HEK293 (cell line): Measurements from ENCODE around the gene HADHB.

Experiments used
- CTCF ChIA-PET: fragments of 350-600 bp; formaldehyde crosslinking; extraction: SDS; loops from one replicate; lab custom pipeline; 2021; ENCODE audit warnings: antibody characterized with exemption; lab: Yijun Ruan, JAX
- POLR2A ChIA-PET: fragments of 300-600 bp; formaldehyde crosslinking; extraction: SDS; loops from one replicate; lab custom pipeline; 2020; ENCODE audit warnings: antibody characterized with exemption, inconsistent platforms; lab: Yijun Ruan, JAX
- H3K27ac ChIP-seq: fragments of 200-500 bp; sonication (Bioruptor generic); 2 replicates; pipeline ENCODE4 v1.5.1; 2014; ENCODE audit warnings: low read depth, low read length, control low read depth, inconsistent platforms; ENCODE audit errors: extremely low read depth
- H3K36me3 ChIP-seq, 2 experiments: fragments of 200-500 bp in 1 of 2; sonication (Bioruptor generic) in 1 of 2; 1 replicate in 1 of 2; 2 replicates in 1 of 2; pipeline ENCODE4 v1.5.1; 2014 to 2017; ENCODE audit warnings: inconsistent platforms in 2 of 2, low read length in 2 of 2; ENCODE audit not compliant: control insufficient read depth in 2 of 2, insufficient read depth in 1 of 2
- H3K4me1 ChIP-seq: fragments of 200-500 bp; sonication (Bioruptor generic); 2 replicates; pipeline ENCODE4 v1.5.1; 2014; ENCODE audit warnings: mild to moderate bottlenecking, low read length, inconsistent platforms; ENCODE audit not compliant: control insufficient read depth, insufficient read depth
- H3K4me3 ChIP-seq: 2 replicates; pipeline ENCODE4 v1.5.1; 2011; ENCODE audit warnings: low read depth, mild to moderate bottlenecking, control low read depth, low read length, moderate library complexity
- H3K9me3 ChIP-seq: fragments of 200-500 bp; sonication (Bioruptor generic); 2 replicates; pipeline ENCODE4 v1.5.1; 2014; ENCODE audit warnings: low read depth, low read length, inconsistent platforms; ENCODE audit not compliant: control insufficient read depth, insufficient read depth
- MZF1 ChIP-seq: fragments of 450-650 bp; formaldehyde crosslinking; IDR thresholded peaks from 2 replicates; pipeline ENCODE4 v1.5.1; 2017; ENCODE audit warnings: missing biosample characterization, missing genetic modification characterization, borderline replicate concordance
- ZBTB8A ChIP-seq: fragments of 450-650 bp; formaldehyde crosslinking; IDR thresholded peaks from 2 replicates; pipeline ENCODE4 v1.5.1; 2016; ENCODE audit warnings: missing biosample characterization, missing genetic modification characterization
- ZNF155 ChIP-seq: fragments of 450-650 bp; formaldehyde crosslinking; IDR thresholded peaks from 2 replicates; pipeline ENCODE4 v1.5.1; 2016; ENCODE audit warnings: missing biosample characterization, missing genetic modification characterization
- ZNF214 ChIP-seq: fragments of 450-650 bp; formaldehyde crosslinking; IDR thresholded peaks from 2 replicates; pipeline ENCODE4 v1.5.1; 2017; ENCODE audit warnings: missing biosample characterization, mild to moderate bottlenecking, missing genetic modification characterization, borderline replicate concordance
- ZNF404 ChIP-seq: fragments of 450-650 bp; formaldehyde crosslinking; IDR thresholded peaks from 2 replicates; pipeline ENCODE4 v1.5.1; 2017; ENCODE audit warnings: missing biosample characterization, missing genetic modification characterization
- ZNF423 ChIP-seq: fragments of 450-650 bp; formaldehyde crosslinking; IDR thresholded peaks from 2 replicates; pipeline ENCODE4 v1.5.1; 2016; ENCODE audit warnings: missing biosample characterization, missing genetic modification characterization
- ZNF626 ChIP-seq: fragments of 450-650 bp; sonication (Bioruptor Pico); formaldehyde crosslinking; IDR thresholded peaks from 2 replicates; pipeline ENCODE4 v1.5.1; 2018; ENCODE audit warnings: missing biosample characterization, missing genetic modification characterization, inconsistent platforms
- ZNF76 ChIP-seq: fragments of 450-650 bp; formaldehyde crosslinking; IDR thresholded peaks from 2 replicates; pipeline ENCODE4; 2016; ENCODE audit warnings: low read depth, missing biosample characterization, missing genetic modification characterization, borderline replicate concordance
- TF ChIP-seq, protein P1 (sequence below): fragments of 450-650 bp; formaldehyde crosslinking; IDR thresholded peaks from 2 replicates; pipeline ENCODE4 v1.5.1; 2016; ENCODE audit warnings: missing biosample characterization, missing genetic modification characterization
- TF ChIP-seq, protein P2 (sequence below): fragments of 450-650 bp; formaldehyde crosslinking; IDR thresholded peaks from 2 replicates; pipeline ENCODE4 v1.5.1; 2016; ENCODE audit warnings: missing biosample characterization, missing genetic modification characterization
- TF ChIP-seq, protein P3 (sequence below): fragments of 450-650 bp; formaldehyde crosslinking; IDR thresholded peaks from 2 replicates; pipeline ENCODE4 v1.5.1; 2016; ENCODE audit warnings: missing biosample characterization, missing genetic modification characterization
- TF ChIP-seq, protein P4 (sequence below): fragments of 450-650 bp; formaldehyde crosslinking; IDR thresholded peaks from 2 replicates; pipeline ENCODE4 v1.5.1; 2016; ENCODE audit warnings: missing biosample characterization, missing genetic modification characterization
- TF ChIP-seq, protein P5 (sequence below): fragments of 450-650 bp; formaldehyde crosslinking; conservative IDR thresholded peaks from 2 replicates; pipeline ENCODE4 v1.5.1; 2016; ENCODE audit warnings: low read depth, missing biosample characterization, missing genetic modification characterization

The HADHB gene

DNA sequence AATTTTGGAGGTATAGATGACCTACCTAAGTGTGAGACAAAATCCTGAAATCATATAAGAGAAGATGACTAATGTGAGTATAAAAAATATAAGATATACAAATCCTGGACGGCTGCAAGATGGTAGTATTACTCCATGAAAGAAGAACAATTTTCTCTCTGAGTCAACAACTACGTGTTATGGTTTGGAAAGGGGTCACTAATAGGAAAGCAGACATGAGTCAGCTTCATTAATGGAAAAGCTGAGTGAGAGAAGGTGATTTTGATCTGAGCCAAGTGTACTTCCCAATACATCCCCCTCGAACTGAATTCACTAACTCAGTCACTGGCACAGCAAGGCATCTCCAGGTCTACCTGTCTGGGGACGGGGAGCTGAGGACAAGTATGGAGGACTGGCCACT, 81.1 kb downstream of the HADHB start (continued):
- TF ChIP-seq, protein P1, sequence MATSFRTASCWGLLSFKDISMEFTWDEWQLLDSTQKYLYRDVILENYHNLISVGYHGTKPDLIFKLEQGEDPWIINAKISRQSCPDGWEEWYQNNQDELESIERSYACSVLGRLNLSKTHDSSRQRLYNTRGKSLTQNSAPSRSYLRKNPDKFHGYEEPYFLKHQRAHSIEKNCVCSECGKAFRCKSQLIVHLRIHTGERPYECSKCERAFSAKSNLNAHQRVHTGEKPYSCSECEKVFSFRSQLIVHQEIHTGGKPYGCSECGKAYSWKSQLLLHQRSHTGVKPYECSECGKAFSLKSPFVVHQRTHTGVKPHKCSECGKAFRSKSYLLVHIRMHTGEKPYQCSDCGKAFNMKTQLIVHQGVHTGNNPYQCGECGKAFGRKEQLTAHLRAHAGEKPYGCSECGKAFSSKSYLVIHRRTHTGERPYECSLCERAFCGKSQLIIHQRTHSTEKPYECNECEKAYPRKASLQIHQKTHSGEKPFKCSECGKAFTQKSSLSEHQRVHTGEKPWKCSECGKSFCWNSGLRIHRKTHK (tag by site-specific recombination), result no peak
- TF ChIP-seq, protein P2, sequence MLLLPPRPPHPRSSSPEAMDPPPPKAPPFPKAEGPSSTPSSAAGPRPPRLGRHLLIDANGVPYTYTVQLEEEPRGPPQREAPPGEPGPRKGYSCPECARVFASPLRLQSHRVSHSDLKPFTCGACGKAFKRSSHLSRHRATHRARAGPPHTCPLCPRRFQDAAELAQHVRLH, result no peak

DNA sequence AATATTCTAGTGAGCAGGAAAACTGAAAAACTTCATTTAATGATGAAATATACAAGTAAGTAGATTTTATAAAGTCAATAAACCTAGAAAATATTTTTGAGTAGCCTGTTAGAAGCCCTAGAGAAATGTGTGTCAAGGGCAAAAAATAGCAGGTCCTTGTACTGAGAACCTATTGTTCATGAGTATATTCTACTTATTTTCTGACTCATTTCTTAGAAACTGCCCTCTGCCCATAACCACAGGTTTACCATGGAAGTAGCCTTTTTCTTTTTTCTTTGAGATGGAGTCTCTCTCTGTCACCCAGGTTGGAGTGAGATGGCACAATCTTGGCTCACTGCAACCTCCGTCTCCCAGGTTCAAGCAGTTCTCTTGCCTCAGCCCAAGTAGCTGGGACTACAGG, 81.8 kb downstream of the HADHB start:
- TF ChIP-seq ZNF76 (no peak), ZBTB8A (tag by site-specific recombination) (no peak), ZNF155 (no peak), ZNF626 (no peak), MZF1 (tag by site-specific recombination) (no peak), ZNF423 (tag by site-specific recombination) (no peak), ZNF404 (tag by site-specific recombination) (no peak), ZNF214 (tag by site-specific recombination) (no peak)
- TF ChIP-seq, protein P3, sequence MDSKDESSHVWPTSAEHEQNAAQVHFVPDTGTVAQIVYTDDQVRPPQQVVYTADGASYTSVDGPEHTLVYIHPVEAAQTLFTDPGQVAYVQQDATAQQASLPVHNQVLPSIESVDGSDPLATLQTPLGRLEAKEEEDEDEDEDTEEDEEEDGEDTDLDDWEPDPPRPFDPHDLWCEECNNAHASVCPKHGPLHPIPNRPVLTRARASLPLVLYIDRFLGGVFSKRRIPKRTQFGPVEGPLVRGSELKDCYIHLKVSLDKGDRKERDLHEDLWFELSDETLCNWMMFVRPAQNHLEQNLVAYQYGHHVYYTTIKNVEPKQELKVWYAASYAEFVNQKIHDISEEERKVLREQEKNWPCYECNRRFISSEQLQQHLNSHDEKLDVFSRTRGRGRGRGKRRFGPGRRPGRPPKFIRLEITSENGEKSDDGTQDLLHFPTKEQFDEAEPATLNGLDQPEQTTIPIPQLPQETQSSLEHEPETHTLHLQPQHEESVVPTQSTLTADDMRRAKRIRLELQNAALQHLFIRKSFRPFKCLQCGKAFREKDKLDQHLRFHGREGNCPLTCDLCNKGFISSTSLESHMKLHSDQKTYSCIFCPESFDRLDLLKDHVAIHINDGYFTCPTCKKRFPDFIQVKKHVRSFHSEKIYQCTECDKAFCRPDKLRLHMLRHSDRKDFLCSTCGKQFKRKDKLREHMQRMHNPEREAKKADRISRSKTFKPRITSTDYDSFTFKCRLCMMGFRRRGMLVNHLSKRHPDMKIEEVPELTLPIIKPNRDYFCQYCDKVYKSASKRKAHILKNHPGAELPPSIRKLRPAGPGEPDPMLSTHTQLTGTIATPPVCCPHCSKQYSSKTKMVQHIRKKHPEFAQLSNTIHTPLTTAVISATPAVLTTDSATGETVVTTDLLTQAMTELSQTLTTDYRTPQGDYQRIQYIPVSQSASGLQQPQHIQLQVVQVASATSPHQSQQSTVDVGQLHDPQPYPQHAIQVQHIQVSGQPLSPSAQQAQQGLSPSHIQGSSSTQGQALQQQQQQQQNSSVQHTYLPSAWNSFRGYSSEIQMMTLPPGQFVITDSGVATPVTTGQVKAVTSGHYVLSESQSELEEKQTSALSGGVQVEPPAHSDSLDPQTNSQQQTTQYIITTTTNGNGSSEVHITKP, result no peak
- TF ChIP-seq, protein P4, sequence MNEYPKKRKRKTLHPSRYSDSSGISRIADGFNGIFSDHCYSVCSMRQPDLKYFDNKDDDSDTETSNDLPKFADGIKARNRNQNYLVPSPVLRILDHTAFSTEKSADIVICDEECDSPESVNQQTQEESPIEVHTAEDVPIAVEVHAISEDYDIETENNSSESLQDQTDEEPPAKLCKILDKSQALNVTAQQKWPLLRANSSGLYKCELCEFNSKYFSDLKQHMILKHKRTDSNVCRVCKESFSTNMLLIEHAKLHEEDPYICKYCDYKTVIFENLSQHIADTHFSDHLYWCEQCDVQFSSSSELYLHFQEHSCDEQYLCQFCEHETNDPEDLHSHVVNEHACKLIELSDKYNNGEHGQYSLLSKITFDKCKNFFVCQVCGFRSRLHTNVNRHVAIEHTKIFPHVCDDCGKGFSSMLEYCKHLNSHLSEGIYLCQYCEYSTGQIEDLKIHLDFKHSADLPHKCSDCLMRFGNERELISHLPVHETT (tag by site-specific recombination), result no peak
- TF ChIP-seq, protein P5, sequence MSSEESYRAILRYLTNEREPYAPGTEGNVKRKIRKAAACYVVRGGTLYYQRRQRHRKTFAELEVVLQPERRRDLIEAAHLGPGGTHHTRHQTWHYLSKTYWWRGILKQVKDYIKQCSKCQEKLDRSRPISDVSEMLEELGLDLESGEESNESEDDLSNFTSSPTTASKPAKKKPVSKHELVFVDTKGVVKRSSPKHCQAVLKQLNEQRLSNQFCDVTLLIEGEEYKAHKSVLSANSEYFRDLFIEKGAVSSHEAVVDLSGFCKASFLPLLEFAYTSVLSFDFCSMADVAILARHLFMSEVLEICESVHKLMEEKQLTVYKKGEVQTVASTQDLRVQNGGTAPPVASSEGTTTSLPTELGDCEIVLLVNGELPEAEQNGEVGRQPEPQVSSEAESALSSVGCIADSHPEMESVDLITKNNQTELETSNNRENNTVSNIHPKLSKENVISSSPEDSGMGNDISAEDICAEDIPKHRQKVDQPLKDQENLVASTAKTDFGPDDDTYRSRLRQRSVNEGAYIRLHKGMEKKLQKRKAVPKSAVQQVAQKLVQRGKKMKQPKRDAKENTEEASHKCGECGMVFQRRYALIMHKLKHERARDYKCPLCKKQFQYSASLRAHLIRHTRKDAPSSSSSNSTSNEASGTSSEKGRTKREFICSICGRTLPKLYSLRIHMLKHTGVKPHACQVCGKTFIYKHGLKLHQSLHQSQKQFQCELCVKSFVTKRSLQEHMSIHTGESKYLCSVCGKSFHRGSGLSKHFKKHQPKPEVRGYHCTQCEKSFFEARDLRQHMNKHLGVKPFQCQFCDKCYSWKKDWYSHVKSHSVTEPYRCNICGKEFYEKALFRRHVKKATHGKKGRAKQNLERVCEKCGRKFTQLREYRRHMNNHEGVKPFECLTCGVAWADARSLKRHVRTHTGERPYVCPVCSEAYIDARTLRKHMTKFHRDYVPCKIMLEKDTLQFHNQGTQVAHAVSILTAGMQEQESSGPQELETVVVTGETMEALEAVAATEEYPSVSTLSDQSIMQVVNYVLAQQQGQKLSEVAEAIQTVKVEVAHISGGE (tag by site-specific recombination), result no peak
- H3K9me3 ChIP-seq, result no peaks in the 10 kb centered on the region
- CTCF ChIA-PET, result interaction anchor here (0.7 to 0.9 kb wide), 2 partner anchors 10 to 143 kb away, joined by 3 to 5 read pairs; no protein-coding TSS in a partner anchor
- no peaks in the 10 kb centered on the region for H3K36me3 ChIP-seq
- no peaks in the 10 kb centered on the region for H3K4me1 ChIP-seq
- H3K4me3 ChIP-seq, result no peak overlapping the region
- POLR2A ChIA-PET, result interaction anchor here (0.5 kb wide), 1 partner anchor 24 kb away, joined by 4 read pairs; no protein-coding TSS in a partner anchor
- H3K27ac ChIP-seq, result no peak overlapping the region
